ENCODE results near the gene HMGN3.

DNA sequence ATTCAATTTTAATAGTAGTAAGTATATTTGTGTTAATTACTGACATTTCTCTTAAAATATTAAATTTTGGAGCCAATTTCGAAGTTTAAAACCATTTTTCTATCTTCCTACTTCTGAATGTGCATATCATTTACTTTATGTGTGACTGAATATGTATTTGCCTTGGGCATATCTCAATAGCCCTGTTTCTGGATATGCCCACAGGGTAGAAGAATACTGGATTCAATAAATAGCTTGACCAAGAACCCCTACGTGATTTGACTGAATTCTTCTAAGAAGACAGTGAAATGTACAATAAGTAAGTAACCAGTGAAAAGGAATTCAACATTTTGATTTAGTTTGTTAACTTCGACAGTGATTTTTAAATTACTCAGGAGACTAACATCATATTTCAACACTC, 7.8 kb downstream of the HMGN3 start:
- TF ChIP-seq POLR2A (IDR thresholded peaks at IDR 0.05) (no peak), CTCF (IDR thresholded peaks at IDR 0.05) (no peak)
